Activated T-cell treated with anti-CD3 and anti-CD28 coated beads, Interleukin-2, amount 50 U/mL, for 24 hours (primary cell): ENCODE measurements around the gene F2.

Source experiments
- DNase-seq: peaks from one replicate; pipeline ENCODE4 v3.0.0-alpha.2; 2020
- H3K27ac Mint-ChIP-seq: 2 replicates; pipeline ENCODE4 v1.8.0; 2020; ENCODE audit warnings: mild to moderate bottlenecking, mixed read lengths
- H3K27me3 Mint-ChIP-seq: 2 replicates; pipeline ENCODE4 v1.8.0; 2020; ENCODE audit warnings: mixed read lengths
- H3K36me3 Mint-ChIP-seq: 2 replicates; pipeline ENCODE4 v1.8.0; 2020; ENCODE audit warnings: low read depth, mixed read lengths
- H3K4me1 Mint-ChIP-seq: 2 replicates; pipeline ENCODE4 v1.8.0; 2020; ENCODE audit warnings: low read depth, mixed read lengths
- H3K4me3 Mint-ChIP-seq: 2 replicates; pipeline ENCODE4 v1.8.0; 2020; ENCODE audit warnings: mild to moderate bottlenecking, moderate library complexity, mixed read lengths
- H3K9me3 Mint-ChIP-seq: 2 replicates; pipeline ENCODE4 v1.8.0; 2020; ENCODE audit warnings: mixed read lengths

F2 gene

DNA sequence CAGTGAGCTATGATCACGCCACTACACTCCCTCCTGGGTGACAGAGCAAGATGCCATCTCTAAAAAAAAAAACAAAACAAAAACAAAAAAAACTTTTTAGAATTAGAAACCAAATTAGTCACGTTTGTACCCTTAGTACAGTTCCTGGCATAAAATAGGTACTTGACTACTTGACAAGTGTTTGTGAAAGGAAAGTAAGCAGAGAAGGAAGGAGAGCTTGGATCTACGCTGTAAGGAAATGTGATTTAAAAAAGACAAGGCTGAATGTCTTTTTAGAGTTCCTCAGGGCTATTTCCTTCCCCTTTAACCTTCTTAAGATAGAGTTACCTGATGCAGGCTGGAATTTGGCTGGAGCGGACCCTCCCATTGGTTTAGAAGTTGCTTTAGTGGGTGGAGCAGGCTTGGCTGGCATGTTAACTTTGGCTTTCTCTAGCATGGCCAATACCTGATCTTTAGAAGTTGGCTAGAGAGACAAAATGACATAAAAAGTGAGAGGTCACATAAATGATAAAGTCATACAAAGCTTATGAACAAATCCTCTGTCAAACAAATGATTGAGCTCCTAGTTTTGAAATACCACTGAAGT, 50.7 kb downstream of the F2 start:
- no peak overlapping the region for H3K4me3 Mint-ChIP-seq
- H3K9me3 Mint-ChIP-seq: no peaks in the 10 kb centered on the region
- H3K36me3 Mint-ChIP-seq: peaks cover 89% of the 10 kb centered on the region
- H3K4me1 Mint-ChIP-seq: no peaks in the 10 kb centered on the region
- no peak for DNase-seq
- no peaks in the 10 kb centered on the region for H3K27me3 Mint-ChIP-seq
- peak overlapping the region; percentile 0 for H3K27ac Mint-ChIP-seq

DNA sequence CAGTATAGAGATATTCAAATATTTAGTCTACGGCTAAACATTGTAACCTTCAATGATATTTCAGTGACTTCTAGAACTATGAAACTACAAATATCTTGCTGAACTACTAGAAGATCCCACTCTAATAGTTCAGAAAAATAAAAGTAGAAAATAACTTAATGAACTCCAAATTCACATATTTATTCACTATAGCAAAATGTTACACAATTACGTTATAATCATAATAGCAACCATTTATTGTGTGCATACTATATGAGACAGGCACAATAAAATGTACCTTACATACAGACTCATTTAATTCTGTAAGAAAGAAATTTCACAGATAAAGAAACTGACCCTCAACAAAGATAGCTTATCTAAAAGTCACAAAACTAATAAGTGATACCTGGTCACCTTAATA, 57.9 kb downstream of the F2 start:
- no peaks in the 10 kb centered on the region for H3K9me3 Mint-ChIP-seq
- no peak overlapping the region for H3K4me3 Mint-ChIP-seq
- DNase-seq: no peak
- peaks cover 94% of the 10 kb centered on the region for H3K36me3 Mint-ChIP-seq
- no peaks in the 10 kb centered on the region for H3K27me3 Mint-ChIP-seq
- H3K27ac Mint-ChIP-seq: no peak overlapping the region
- H3K4me1 Mint-ChIP-seq: no peaks in the 10 kb centered on the region

DNA sequence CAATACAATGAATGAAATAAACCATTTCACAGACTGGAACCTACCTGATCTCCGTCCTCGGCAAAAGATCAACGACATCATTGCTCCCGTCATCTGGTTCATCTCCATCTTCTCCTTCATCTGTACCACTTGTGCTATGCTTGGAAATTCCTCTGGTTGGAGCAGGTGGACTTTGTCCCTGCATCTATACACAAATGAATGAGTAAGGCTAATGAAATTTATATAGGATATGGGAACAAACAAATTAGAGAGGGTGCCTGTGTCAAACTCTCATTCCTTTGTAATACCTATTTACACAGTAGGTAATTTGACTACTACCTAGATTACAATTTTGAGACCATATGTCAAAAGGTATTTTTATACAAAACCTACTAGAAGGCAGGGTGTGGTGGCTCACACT, 59.4 kb downstream of the F2 start:
- Mint-ChIP-seq H3K9me3 (no peaks in the 10 kb centered on the region), H3K4me3 (no peak overlapping the region), H3K27me3 (no peaks in the 10 kb centered on the region), H3K4me1 (no peaks in the 10 kb centered on the region), H3K27ac (no peak overlapping the region), H3K36me3 (peaks cover 95% of the 10 kb centered on the region)
- DNase-seq: no peak
